ENCODE measurements around the gene ELP4.

DNA sequence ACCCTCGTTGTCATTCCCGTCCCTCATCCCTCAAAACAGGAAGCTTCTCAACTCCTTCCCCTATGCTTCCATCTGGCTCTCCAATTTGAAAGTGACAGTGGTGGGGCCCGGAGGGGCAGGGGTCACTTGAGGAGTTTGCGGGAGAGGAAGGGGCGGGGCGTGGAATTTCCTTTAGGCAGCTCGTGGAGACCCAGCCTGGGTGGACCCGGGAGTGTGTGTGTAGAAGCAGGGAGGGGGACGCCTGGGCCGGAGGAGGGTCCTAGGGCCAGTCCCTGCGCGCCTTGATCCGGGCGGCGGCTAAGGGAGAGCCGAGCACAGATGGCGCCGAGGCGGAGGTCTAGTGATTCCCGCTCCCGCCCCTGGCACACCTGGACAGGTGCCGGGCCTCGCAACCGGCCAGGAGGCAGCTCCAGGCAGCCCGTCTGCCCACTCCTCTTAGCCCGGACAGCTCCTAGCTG, 309.3 kb downstream of the ELP4 start:
- TF ChIP-seq, protein P1, sequence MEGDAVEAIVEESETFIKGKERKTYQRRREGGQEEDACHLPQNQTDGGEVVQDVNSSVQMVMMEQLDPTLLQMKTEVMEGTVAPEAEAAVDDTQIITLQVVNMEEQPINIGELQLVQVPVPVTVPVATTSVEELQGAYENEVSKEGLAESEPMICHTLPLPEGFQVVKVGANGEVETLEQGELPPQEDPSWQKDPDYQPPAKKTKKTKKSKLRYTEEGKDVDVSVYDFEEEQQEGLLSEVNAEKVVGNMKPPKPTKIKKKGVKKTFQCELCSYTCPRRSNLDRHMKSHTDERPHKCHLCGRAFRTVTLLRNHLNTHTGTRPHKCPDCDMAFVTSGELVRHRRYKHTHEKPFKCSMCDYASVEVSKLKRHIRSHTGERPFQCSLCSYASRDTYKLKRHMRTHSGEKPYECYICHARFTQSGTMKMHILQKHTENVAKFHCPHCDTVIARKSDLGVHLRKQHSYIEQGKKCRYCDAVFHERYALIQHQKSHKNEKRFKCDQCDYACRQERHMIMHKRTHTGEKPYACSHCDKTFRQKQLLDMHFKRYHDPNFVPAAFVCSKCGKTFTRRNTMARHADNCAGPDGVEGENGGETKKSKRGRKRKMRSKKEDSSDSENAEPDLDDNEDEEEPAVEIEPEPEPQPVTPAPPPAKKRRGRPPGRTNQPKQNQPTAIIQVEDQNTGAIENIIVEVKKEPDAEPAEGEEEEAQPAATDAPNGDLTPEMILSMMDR (IDR thresholded peaks at IDR 0.05; ENCODE audit: low read length), result no peak
- TF ChIP-seq EZH2 (IDR thresholded peaks at IDR 0.05; ENCODE audit: borderline replicate concordance, low read length), result no peak
